ENCODE results near the gene ZDHHC4. TPM values are rescaled to one million over a fixed set of nuclear protein-coding genes. Genes with fewer than 3 reads are reported as not detected.
A peak's percentile ranks its signal among the peaks of the same experiment; 100 is the strongest.

The ZDHHC4 gene
- total and polyA plus RNA-seq, 2 of the 13 experiments (the other 11 are each of a cell fraction or from before 2014, with no cell fraction given), result 83.2 to 188 TPM

- no peak for TF ChIP-seq GATA4 (IDR thresholded peaks at IDR 0.05; ENCODE audit: borderline replicate concordance, low read depth)
- TF ChIP-seq, protein P1, sequence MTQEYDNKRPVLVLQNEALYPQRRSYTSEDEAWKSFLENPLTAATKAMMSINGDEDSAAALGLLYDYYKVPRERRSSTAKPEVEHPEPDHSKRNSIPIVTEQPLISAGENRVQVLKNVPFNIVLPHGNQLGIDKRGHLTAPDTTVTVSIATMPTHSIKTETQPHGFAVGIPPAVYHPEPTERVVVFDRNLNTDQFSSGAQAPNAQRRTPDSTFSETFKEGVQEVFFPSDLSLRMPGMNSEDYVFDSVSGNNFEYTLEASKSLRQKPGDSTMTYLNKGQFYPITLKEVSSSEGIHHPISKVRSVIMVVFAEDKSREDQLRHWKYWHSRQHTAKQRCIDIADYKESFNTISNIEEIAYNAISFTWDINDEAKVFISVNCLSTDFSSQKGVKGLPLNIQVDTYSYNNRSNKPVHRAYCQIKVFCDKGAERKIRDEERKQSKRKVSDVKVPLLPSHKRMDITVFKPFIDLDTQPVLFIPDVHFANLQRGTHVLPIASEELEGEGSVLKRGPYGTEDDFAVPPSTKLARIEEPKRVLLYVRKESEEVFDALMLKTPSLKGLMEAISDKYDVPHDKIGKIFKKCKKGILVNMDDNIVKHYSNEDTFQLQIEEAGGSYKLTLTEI (CRISPR knock-in tag; conservative IDR thresholded peaks at IDR 0.05), result no peak
Observed at GRCh38 chr7:6571160-6571779, 6.0 kb upstream of the ZDHHC4 start (continued).

DNA sequence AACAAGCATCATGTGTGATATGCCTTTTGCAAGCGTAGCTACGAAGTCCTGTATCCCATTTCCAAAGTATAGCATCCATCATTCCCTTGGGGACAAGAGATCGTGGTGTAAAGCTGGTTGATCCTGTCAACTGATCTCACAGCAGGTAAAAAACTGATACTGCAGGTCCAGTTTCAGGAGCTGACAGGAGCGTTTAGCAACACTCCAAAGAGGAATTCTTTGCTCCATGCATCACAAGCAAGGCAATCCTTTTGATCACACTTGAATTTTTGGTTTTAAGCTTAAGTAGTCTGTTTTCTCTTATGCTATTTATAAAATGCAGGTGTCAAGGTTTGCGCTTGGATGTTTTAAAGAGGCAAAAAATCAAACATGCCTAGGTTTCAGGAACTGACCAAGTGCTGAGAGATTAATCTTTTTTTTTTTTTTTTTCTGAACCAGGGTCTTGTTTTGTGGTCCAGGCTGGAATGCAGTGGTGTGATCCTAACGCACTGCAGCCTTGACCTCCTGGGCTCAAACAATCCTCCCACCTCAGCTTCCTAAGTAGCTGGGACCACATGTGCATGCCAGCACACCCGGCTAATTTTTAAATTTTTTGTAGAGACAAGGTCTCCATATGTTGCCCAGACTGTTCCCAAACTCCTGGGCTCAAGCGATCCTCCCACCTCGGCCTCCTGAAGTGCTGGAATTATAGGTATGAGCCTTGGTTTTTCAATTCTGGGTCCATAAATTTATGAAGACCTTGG, 1.8 kb upstream of the ZDHHC4 start:
- Histone ChIP-seq H3K27ac (ENCODE audit: extremely low read length, insufficient read depth, low read length) (peak overlapping the region; percentile 98), H4K20me1 (ENCODE audit: insufficient read depth, low read length) (no peaks in the 10 kb centered on the region), H2AFZ (ENCODE audit: low read length) (no peak overlapping the region), H3K9me3 (ENCODE audit: low read length) (no peaks in the 10 kb centered on the region), H3K4me3 (replicated peaks in 1 of 3; ENCODE audit: insufficient read depth in 1 of 3, low read depth in 2 of 3, low read length in 3 of 3) (peak overlapping the region in 2 of 3 experiments; percentile 17 to 86; a peak in 5 of 6 replicates), H3K36me3 (replicated peaks in 1 of 2; ENCODE audit: control insufficient read depth in 1 of 2, insufficient read depth in 2 of 2, low read length in 2 of 2) (peaks cover 3 to 7% of the 10 kb centered on the region in 2 experiments; a peak in 4 of 5 replicates), H3K4me2 (ENCODE audit: low read depth, low read length) (peak overlapping the region; percentile 97), H3K79me2 (ENCODE audit: insufficient read depth, low read length) (peaks cover 17% of the 10 kb centered on the region), H3K9ac (ENCODE audit: insufficient read depth, low read depth, low read length) (peak overlapping the region; percentile 65), H3K4me1 (ENCODE audit: insufficient read depth, low read length) (peaks cover 86% of the 10 kb centered on the region), H3K27me3 (ENCODE audit: control insufficient read depth in 1 of 2, insufficient read depth in 2 of 2, low read length in 2 of 2) (no peaks in the 10 kb centered on the region)
- BruUV-seq (replicated peaks), result no TSS peak
- intact Hi-C loops (cut with micrococcal nuclease; ENCODE audit: unreplicated experiment) (loop anchor here (1.0 to 2.0 kb wide), 2 partner anchors 8 to 15 kb away; partner anchors contain the start of gene INTS15), in situ Hi-C loops (cut with HindIII; ENCODE audit: extremely low pct_ligation_motif_present, low pct_unique_long_range_greater_than_20kb) (no loop called here)
- POLR2A ChIA-PET, result interaction anchor here (0.8 to 5.1 kb wide), 3 partner anchors 8 to 16 kb away, joined by 3 to 105 read pairs (median 4); partner anchors contain the start of gene INTS15
- peak; percentile 77 for FAIRE-seq
- 17% methylated on average over 9 of the region's 9 CpGs for WGBS (ENCODE audit: low lambda C conversion rate)
- CTCF ChIA-PET (ENCODE audit: low intra/inter-chr PET ratio, low total read pairs), result no interaction called here
- peak; percentile 88 for DNase-seq (ENCODE audit: low spot score)
- peak; percentile 25 for ATAC-seq
- TF ChIP-seq ZNF33B (CRISPR knock-in tag; IDR thresholded peaks at IDR 0.05) (no peak), ZNF468 (CRISPR knock-in tag; IDR thresholded peaks at IDR 0.05) (no peak), SIX1 (CRISPR knock-in tag; IDR thresholded peaks at IDR 0.05; ENCODE audit: borderline replicate concordance) (no peak), ZNF879 (CRISPR knock-in tag; IDR thresholded peaks at IDR 0.05) (no peak), NCOA1 (CRISPR knock-in tag; IDR thresholded peaks at IDR 0.05) (0 out of 2 replicates have a peak, but pooled peaks have one; percentile 44), SAP130 (CRISPR knock-in tag; IDR thresholded peaks at IDR 0.05; ENCODE audit: low read depth) (peak; percentile 64), ADNP (CRISPR knock-in tag; IDR thresholded peaks at IDR 0.05) (no peak), MED13 (CRISPR knock-in tag; IDR thresholded peaks at IDR 0.05) (no peak), CHCHD3 (CRISPR knock-in tag; IDR thresholded peaks at IDR 0.05) (no peak), ZNF331 (CRISPR knock-in tag; IDR thresholded peaks at IDR 0.05) (0 out of 2 replicates have a peak, but pooled peaks have one; percentile 14)
- TF ChIP-seq, protein P2, sequence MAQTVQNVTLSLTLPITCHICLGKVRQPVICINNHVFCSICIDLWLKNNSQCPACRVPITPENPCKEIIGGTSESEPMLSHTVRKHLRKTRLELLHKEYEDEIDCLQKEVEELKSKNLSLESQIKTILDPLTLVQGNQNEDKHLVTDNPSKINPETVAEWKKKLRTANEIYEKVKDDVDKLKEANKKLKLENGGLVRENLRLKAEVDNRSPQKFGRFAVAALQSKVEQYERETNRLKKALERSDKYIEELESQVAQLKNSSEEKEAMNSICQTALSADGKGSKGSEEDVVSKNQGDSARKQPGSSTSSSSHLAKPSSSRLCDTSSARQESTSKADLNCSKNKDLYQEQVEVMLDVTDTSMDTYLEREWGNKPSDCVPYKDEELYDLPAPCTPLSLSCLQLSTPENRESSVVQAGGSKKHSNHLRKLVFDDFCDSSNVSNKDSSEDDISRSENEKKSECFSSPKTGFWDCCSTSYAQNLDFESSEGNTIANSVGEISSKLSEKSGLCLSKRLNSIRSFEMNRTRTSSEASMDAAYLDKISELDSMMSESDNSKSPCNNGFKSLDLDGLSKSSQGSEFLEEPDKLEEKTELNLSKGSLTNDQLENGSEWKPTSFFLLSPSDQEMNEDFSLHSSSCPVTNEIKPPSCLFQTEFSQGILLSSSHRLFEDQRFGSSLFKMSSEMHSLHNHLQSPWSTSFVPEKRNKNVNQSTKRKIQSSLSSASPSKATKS (CRISPR knock-in tag; IDR thresholded peaks at IDR 0.05), result no peak
- TF ChIP-seq, protein P3, sequence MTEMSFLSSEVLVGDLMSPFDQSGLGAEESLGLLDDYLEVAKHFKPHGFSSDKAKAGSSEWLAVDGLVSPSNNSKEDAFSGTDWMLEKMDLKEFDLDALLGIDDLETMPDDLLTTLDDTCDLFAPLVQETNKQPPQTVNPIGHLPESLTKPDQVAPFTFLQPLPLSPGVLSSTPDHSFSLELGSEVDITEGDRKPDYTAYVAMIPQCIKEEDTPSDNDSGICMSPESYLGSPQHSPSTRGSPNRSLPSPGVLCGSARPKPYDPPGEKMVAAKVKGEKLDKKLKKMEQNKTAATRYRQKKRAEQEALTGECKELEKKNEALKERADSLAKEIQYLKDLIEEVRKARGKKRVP (CRISPR knock-in tag; IDR thresholded peaks at IDR 0.05), result no peak
